Bronchial epithelial cell (primary cell): Measurements from ENCODE around the gene ANKRD37. TPM values are rescaled to one million over a fixed set of nuclear protein-coding genes. Genes with fewer than 3 reads are reported as not detected.
A peak's percentile ranks its signal among the peaks of the same experiment; 100 is the strongest.
"Not testable (repeated sequence)": the region's sequence is repeated elsewhere in the genome, so short reads cannot be mapped to it uniquely, and the experiment has no call there.

Experiments
- DNase-seq: peaks from one replicate; pipeline ENCODE4 v3.0.0-alpha.2; 2010; ENCODE audit warnings: low read depth
- FAIRE-seq: peaks from 2 replicates; lab custom pipeline; 2011; peaks lifted over from hg19 to GRCh38; lab: Jason Lieb, UNC
- H3K27me3 ChIP-seq: 2 replicates; pipeline ENCODE4 v1.5.1; 2011; ENCODE audit warnings: low read length; ENCODE audit not compliant: control insufficient read depth, insufficient read depth
- H3K36me3 ChIP-seq: 2 replicates; pipeline ENCODE4 v1.5.1; 2011; ENCODE audit warnings: low read length; ENCODE audit not compliant: control insufficient read depth, insufficient read depth
- H3K4me3 ChIP-seq: 2 replicates; pipeline ENCODE4 v1.5.1; 2011; ENCODE audit warnings: mild to moderate bottlenecking, low read depth, low read length, control low read depth
- total RNA-seq: library from RNA; depleted of rRNA; stranded (reverse); fragments of >200 nt; gene quantifications from 2 replicates; pipeline ENCODE4 v1.2.1, GENCODE V29; 2014
- TF ChIP-seq, protein P1 (sequence below): IDR thresholded peaks from 2 replicates; pipeline ENCODE4 v1.5.1; 2011; ENCODE audit warnings: mild to moderate bottlenecking, moderate library complexity, low read length, control low read depth, inconsistent platforms; ENCODE audit not compliant: insufficient read depth, severe bottlenecking

Gene ANKRD37
- total RNA-seq, 1 donor from 2014 or later = 8.4 TPM

DNA sequence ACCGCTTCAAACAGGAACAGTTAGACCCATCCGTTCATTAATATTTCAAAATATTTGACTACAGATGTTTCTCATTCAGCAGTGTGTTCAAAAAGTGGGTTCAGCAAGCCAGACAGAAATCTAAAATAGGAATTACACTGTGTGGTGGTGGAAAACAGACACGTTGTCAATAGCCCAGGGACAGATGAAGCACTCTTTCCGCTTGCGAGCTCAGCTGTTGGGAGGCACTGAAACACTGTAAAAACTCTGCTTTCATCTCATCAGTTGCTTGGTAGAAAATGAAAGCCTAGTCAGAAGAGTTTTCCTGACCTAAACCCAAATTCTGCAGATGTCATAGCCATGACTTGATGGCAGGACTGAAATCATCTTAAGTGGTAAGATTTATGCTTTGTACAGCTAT is 39.4 kb upstream of the ANKRD37 start:
- Histone ChIP-seq H3K36me3 (no peaks in the 10 kb centered on the region), H3K4me3 (no peak overlapping the region), H3K27me3 (no peaks in the 10 kb centered on the region)
- FAIRE-seq (no peak), DNase-seq (no peak)
- TF ChIP-seq, protein P1, sequence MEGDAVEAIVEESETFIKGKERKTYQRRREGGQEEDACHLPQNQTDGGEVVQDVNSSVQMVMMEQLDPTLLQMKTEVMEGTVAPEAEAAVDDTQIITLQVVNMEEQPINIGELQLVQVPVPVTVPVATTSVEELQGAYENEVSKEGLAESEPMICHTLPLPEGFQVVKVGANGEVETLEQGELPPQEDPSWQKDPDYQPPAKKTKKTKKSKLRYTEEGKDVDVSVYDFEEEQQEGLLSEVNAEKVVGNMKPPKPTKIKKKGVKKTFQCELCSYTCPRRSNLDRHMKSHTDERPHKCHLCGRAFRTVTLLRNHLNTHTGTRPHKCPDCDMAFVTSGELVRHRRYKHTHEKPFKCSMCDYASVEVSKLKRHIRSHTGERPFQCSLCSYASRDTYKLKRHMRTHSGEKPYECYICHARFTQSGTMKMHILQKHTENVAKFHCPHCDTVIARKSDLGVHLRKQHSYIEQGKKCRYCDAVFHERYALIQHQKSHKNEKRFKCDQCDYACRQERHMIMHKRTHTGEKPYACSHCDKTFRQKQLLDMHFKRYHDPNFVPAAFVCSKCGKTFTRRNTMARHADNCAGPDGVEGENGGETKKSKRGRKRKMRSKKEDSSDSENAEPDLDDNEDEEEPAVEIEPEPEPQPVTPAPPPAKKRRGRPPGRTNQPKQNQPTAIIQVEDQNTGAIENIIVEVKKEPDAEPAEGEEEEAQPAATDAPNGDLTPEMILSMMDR = no peak

DNA sequence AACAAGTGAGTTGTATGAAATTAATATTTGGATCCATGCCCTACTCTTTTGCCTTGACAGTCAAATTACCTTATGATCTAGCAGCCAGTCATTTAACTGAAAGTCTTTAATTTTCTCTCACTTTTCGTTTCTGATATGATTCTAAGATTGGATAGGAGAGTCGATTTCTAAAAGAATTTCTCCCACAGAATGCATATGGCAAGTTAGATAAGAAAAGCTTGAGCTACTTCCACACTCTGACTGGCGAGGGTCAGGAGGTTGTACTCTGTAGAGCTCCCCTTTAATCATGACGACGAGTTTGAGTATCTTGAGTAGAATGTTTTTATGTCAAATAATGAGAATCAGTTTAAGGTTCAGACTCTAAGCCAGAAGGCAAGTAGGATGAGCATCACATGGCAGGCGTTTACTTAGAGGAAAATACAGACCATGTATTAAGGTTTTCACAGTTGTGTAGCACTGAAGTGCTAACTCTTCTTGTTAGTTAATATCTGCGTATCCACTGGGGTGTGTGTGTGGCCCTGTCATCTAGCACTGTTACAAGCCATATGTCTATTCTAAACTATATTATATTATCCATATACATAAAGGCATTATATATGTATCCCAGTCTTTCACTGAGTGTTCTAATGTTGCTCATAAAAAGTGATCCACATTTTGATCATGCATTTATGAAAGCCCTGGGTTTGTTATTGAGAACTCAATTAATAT is 38.8 kb upstream of the ANKRD37 start:
- TF ChIP-seq, protein P1 = no peak
- DNase-seq = no peak
- H3K36me3 ChIP-seq = no peaks in the 10 kb centered on the region
- H3K27me3 ChIP-seq = no peaks in the 10 kb centered on the region
- no peak overlapping the region for H3K4me3 ChIP-seq
- no peak for FAIRE-seq

DNA sequence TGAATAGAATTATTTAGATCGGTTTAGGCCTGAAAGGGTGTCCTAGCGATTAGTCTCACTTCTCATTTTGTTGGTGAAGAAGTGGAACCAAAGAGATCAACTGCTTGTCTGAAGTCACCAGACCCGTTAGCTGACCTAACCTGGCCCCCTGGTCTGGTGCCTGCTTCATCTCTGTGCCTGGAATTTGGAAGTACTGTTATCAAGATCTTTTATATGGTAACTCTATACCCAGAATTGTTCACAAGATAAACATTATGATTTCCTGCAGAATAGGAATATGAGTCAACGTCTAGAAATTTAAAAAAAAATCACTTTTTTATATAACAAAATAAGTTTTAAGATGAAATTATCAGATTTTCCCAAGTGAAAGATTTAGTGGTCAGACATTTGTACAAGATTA is 38.1 kb upstream of the ANKRD37 start:
- no peak overlapping the region for H3K4me3 ChIP-seq
- H3K27me3 ChIP-seq = no peaks in the 10 kb centered on the region
- FAIRE-seq (no peak), DNase-seq (peak; percentile 56)
- no peaks in the 10 kb centered on the region for H3K36me3 ChIP-seq
- TF ChIP-seq, protein P1 = no peak

DNA sequence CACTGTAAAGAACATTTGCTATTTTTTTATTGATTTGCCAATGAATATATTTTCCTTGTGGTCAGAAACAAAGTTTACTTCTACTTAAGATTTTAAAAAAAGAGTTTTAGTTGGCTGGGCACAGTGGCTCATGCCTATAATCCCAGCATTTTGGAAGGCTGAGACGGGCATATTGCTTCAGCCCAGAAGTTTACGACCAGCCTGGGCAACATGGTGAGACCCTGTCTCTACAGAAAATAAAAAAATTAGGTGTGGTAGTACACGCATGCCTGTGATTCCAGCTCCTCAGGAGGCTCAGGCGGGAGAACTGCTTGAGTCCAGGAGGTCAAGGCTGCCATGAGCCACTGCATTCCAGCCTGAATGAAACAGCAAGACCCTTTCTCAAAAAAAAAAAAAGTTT is 37.7 kb upstream of the ANKRD37 start:
- TF ChIP-seq, protein P1 = no peak
- DNase-seq (no peak), FAIRE-seq (no peak)
- H3K4me3 ChIP-seq = no peak overlapping the region
- no peaks in the 10 kb centered on the region for H3K36me3 ChIP-seq
- H3K27me3 ChIP-seq = no peaks in the 10 kb centered on the region

DNA sequence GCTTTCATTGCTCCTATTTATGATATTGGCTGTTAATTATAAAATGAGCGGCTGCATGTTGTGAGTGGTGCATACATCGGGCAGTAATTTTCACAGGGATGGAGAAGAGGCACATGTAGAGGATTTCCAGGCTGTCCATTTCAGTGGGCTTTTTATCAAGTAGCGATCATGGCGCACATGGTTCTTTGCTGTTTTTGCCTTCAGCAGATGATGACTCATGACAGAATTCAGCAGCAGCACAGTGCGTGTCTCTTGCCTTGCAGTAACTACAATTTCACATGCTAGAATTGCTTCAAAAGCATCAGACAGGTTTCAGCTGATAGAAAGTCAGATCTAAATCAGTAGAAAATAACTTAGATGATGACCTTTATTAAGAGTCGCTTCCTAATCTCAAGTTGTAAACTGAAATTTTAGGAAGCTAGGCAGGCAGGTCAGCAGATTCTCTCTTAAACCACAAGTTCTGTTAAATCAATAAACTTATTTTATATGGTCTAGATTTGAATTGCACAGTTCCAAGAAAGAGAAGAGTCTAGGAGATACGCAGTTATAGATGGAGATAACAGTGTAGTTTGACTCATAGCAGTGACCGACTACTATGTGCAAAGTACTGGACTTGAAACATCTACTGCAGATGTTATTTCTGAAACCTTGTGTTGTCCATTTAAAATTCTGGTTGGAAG is 36.7 kb upstream of the ANKRD37 start:
- Histone ChIP-seq H3K4me3 (no peak overlapping the region), H3K36me3 (no peaks in the 10 kb centered on the region), H3K27me3 (no peaks in the 10 kb centered on the region)
- TF ChIP-seq, protein P1 = no peak
- DNase-seq = peak; percentile 12
- no peak for FAIRE-seq

DNA sequence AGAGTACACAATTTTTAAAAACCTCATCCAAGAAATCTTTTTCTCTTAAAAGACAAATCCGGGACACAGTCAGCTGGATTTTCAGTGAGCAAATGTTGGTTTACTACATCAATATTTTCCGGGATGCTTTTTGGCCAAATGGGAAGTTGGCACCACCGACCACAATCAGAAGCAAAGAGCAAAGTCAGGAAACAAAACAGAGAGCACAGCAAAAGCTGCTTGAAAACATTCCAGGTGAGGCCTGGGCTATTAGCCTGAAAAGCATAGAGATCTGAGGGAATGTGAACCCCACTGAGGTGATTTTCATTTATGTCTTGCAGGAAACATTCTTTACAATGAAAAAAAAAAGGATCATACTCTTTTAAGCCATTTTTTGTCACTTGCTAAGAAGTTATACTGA is 34.8 kb upstream of the ANKRD37 start:
- TF ChIP-seq, protein P1 = no peak
- H3K4me3 ChIP-seq = no peak overlapping the region
- DNase-seq = no peak
- H3K27me3 ChIP-seq = no peaks in the 10 kb centered on the region
- no peaks in the 10 kb centered on the region for H3K36me3 ChIP-seq
- no peak for FAIRE-seq

DNA sequence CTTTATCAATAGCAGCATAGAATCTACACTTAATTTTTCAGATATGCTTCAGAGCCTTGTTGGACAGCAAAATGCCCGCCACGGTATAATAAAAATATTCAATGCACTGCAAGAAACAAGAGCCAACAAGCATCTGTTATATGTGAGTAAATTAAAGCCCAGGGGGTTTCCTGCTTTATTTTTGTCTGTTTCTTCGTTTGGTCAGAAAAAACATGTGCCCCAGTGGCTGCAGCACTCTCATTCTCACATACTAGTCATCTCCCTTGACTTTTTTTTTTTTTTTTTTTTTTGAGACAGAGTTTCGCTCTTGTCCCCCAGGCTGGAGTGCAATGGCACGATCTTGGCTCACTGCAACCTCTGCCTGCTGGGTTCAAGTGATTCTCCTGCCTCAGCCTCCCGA is 34.1 kb upstream of the ANKRD37 start:
- H3K36me3 ChIP-seq, H3K4me3 ChIP-seq, FAIRE-seq, H3K27me3 ChIP-seq: not testable (repeated sequence)
- DNase-seq = peak; percentile 41
